ENCODE results near the gene TTC38.

Gene TTC38

DNA sequence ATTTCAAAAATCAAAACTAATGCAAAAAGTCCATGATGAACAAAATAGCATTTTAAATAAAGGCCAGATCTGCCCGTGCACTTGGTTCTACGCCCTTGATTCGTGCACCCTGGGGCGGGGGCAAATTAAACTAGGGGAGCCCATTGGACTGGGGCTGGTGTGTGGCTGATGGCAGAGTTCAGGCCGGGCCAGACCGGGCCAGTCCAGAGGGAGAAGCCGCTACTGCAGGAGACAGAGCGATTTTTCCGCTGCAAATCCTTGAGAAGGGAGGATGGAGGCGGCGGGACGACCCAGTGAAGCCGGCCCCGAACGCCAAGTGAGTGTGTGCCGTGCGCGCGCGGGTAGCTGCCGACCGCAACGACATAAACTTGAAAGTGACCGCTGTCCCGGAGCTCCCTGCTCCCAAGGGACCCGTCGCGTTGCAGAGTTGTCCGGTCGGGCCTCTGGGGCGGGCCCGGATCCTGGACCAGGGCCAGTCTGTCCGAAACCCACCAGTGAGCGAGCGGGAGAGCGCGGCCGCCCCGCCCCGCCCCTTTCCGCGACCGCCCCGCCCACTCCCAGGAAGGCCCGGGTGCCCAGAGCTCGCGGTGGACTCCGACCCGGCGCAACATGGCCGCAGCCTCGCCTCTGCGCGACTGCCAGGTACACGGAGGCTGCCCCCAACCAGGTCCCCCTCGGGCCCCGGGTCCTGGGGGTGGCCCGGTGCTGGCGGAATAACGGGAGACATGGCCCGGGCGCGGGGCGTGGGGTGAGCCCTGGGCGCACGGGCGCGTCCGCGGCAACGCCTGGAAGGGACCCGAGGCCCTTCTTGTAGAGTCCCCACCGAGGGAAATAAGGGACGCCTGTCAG lies at the start of gene TTC38:
TSS of gene TTC38 (plus strand) at position 578 of the 849 bp plus-strand sequence. CDS start at position 610, 32 bp downstream.
- DNase-seq = peak; percentile 29

DNA sequence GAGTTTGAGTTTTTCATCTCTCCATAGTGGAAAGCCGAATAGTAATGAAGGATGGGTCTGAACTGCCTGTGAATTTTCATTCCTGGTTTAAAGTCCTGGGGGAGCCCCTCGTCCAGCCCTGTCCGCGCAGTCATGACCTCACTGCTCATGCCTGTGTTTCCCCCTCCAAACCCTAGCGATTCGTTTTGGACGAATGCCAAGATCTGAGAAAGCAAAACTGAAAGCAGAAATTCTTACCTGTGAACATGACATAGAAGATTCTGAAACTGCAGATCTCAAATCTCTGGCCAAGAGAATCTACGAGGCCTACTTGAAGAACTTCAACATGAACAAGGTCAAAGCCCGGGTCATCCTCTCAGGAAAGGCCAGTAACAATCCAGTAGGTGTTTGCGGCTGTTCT lies 48.2 kb upstream of the TTC38 start:
- DNase-seq = peak; percentile 32

DNA sequence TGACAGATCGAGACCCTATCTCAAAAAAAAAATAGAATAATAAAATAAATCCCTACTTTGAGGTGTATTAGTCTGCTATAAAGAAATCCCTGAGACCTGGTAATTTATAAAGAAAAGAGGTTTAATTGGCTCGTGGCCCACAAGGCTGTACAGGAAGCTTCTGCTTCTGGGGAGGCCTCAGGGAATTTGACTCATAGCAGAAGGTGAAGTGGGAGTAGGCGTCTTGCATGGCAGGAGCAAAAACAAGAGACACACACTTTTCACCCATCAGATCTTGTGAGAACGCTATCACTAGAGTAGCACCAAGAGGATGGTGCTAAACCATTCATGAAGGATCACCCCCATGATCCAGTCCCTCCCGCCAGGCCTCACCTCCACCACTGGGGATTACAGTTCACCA lies 46.9 kb upstream of the TTC38 start:
- no peak for DNase-seq

DNA sequence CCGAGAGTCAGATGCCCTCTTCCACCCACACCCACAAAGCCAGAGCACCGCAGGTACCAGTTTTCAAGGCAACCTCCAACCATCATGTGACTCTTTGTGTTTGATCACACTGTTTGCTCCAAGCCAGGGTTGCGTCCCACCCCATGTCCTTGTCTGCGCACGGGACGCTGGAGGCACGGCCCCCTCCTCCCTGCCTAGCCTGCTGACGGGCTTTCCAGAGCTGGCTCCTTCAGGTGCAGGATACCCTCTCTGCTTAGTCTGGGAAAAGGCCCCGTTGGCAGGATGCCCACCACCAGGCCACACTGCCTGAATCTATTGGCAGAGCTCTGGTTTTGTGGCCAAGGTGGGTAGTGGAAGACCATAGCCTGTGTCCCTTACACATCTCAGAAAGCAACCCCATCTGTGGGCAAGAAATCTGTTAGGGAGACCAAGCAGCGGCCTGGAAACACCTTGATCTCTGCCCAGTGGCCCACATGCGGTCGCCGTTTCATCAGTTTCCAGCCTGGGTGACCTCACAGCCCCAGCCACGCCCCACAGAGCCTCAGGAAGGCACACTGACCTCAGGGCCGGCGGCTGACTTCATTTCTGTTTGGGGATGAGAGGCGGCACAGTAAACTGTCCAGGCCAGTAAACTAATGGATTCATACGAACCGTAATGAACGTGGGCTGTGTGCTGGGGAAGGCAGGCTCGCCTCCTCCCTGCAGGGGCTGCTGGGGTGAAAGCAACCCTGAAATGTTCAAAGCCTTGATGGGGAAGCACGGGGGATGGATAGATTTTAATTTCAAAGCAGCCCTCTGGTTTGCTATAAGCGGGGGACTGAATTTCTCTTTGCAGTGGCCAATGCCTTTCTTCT lies 43.5 kb upstream of the TTC38 start:
- no peak for DNase-seq

DNA sequence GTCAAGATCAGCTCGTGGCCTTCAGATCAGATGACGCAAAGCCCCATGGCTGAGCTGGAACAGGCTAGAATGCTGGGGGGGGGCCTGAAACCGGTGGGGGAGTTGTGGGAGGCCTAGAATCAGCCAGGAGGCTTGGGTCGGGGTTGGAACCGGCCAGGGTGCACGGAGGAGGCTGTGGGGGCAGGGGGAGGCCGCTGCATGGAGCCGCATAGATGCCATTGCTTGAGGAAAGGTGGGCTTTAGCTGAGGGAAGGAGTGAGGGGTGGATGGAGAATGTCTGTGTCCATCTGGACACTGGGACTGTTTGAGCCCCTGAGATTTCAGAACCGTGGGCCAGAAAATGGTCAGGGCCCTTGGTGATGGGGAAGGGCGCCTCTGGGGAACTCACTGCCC lies 42.9 kb upstream of the TTC38 start:
- no peak for DNase-seq

DNA sequence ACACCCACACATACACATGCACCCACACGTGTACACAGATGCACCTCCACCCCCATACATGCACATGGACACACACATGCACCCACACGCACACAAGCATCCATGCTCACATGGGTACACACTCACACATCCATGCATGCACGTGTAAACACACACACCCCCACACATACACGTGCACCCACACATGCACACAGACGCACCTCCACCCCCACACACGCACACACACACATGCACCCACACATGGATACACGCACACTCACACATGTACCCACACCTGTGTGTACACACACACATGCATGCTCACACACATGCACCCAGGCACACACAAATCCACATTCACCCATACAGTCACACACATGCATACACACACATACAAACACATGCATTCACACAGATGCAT lies 42.2 kb upstream of the TTC38 start:
- no peak for DNase-seq

DNA sequence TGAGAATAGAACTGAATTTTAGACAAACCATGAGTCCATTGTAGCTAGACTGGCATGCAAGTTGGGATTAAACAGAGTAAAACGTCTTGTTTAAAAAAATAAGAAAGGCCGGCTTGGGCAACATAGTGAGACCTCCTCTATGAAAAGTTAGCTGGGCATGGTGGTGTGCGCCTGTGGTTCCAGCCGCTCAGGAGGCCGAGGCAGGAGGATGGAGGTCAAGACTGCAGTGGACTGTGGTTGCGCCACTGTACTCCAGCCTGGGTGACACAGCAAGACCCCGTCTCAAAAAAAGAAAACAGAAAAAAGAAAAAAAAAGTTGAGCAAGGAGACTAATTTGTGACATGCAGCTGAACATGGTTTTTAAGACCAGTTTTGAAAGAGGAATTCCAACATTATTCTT lies 41.2 kb upstream of the TTC38 start:
- no peak for DNase-seq

DNA sequence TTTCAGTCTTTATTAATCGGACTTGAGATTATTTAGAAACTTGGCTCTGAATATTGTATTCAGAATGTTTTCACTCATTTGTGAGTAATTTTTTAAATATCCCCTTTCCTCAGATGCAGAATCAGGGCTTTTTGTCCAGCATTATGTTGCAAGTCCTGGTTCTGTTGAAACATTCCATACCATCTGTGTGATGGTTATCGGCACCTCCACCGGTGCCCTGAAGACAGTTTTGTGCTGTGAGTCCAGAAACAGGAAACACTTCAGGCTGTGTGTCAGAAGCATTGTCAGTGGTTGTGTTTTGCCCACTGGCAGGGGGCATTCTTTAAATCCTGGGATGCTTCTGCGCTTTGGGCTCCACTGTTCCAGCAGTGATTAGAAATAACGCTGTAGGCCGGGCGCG lies 38.1 kb upstream of the TTC38 start:
- DNase-seq = no peak

DNA sequence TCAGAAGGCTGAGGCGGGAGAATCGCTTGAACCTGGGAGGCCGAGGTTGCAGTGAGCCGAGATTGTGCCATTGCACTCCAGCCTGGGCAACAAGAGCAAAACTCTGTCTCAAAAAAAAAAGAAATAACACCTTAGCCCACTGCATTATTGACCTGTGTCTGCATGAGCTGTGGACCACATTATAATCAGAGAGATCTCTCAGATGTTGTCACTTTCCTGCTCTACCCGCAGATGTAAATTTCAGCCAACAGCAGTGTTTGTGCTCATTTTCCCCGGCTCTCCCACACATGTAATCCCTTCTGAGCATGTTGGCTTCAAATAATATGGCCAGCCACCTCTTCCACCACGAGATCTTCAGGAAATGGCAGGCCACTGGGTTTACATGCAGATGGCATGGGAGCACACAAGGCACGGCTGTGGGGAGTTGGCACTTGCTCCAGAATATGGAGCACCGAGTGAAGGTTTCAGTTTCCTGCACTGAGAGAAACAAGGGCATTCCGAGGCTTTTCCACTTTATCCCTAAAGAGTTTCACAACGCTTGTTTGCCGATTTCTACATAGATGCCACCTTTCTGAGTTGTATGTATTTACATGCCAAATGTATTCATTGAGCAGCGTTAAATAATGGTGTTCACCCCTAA lies 37.4 kb upstream of the TTC38 start:
- DNase-seq = no peak

DNA sequence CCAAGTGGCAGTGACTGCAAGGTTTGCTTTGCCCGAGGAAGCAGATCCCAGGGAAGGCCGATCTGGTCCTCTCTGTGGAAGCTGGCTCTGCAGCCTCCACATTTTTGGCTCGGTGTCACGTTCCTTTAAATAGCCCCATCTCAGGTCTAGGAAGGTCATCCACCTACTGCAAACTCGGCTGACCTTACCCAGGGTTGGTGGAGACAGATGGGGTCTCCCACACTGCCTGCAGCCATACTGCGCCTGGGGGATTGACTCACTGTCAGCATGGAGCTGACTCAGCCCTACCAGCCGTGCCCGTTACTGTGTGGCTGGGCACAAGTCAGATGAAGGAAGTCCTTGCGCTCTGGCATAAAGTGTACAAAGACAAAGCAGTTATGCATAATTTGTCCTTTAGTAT lies 34.6 kb upstream of the TTC38 start:
- DNase-seq = no peak

DNA sequence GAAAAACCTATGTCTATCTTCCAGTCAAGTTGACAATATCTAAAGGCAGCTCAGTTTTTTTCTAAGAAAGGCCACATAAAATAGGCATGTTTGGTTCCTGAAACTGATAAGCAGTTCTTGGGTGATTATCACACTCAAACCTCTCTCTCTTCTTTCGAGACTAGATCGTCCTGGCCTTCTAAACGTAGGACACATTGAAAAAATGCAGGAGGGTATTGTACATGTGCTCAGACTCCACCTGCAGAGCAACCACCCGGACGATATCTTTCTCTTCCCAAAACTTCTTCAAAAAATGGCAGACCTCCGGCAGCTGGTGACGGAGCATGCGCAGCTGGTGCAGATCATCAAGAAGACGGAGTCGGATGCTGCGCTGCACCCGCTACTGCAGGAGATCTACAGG lies 32.8 kb upstream of the TTC38 start:
- no peak for DNase-seq

DNA sequence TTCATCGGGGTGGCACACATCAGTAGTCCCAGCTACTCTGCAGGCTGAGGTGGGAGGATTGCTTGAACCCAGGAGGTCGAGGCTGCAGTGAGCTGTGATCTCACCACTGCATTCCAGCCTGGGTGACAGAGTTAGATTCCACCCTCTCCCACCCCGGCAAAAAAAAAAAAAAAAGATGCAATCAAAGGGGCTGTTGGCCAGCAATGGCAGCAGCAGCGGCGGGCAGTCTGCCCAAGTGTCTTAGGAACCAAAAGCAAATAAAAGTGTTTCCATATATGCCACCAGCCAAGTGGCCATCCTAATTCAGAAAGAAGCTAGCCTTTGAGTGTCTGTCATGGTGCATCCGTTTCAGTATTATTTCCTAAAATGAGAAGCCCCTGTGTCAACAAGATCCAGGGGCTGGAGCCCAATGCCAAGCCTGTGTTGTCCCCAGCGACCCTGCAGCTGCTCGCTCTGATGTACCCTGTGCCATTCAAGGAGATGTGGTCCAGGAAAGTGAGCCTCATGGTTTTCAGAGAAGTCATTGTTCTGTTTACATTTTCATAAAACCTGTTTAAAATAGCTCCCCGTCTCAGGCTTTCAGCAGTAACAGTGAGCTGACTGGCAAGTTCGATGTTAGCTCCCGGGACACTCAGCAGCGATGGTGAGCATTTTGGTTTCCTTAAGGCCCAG lies 30.2 kb upstream of the TTC38 start:
- no peak for DNase-seq

DNA sequence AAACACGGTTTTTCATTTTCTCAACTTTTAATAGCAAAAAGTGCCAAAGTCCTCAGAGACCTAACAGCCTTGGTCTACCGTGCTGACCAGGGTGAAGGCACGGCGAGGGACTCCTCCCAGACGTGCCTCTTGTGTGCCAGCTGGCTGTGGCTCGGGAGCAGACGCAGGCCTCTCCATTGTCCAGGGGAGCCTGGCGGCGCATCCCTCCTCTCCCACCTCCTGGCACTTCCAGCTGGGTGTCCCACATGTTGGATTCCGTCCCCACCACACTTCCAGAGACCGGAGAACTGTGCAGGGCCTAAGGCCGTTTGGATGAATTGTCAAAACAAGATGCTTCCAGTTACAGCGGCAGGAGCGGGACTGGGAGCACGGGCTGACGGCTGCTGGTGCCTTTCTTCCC lies 29.3 kb upstream of the TTC38 start:
- no peak for DNase-seq

DNA sequence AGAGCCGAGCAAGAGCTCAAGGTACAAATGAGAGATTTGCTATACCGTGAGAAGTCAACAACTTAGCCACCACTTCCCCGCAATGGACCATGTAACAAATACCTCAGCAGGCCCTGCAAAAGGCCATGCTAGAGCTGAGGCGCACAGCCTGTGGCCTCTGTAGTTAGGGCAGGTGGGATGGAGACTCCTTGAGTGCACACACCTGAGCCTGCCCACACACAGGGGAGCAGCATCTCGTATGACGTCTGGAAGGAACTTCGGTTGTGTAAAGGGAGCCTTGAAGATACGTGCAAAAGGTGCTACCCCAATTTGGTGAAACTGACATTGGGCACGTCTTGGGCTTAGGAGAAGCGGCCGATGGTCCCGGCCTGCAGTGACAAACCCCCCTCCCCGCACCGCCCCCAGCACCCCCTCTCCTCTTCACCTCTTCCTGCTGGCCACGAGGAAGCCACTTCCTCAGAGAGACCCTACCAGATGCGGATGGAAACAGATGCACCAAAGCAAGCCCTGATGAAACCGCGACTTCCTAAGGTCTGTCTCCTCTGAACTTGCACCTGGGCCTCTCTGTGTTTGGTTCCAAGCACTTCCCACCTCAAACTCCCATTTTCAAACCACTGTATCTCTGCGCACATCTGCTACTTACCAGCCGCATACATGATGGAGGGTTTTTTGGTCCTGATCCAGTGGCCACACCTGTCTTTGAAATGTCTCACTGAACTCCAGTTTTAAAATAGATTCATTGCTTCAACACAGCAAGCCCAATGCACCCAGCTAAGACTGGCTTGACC lies 28.4 kb upstream of the TTC38 start:
- no peak for DNase-seq

DNA sequence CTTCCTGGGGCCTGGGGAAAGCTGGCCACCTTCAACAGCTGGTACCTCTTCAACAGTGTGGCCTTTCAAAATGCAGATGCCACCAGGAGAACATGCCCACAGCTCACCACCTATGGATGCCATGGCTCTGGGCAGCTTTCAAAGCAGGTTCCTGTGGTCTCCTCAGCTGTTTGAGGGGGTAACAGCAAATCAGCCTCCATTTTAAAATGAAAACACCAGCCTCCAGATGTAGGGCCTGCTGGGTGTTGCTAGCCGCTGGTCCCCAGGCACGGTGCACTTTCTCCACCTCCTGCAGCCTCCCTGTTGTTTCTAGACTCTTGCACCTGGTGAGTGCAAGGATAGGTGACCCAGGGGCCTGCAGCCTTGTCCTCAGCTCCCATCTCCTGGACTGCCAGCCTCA lies 27.7 kb upstream of the TTC38 start:
- no peak for DNase-seq

DNA sequence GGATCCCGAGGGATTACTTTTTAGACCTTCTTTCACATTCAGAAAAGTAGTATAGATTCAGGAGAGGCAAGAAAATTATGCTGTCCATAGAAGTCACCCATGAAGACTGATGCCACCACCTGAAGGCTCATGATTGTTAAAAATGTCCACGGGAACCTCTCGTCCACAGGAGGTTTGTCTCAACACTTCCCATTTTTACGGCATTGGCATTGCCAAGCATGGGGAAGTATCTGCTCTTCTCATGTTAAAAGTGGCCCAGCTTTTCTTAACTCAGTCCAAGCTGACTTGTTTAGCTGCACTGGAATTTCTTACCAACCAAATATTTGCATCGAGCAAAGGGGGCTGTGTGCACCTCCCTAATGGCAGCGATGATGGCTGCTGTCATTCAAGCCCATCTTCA lies 27.3 kb upstream of the TTC38 start:
- DNase-seq = no peak

DNA sequence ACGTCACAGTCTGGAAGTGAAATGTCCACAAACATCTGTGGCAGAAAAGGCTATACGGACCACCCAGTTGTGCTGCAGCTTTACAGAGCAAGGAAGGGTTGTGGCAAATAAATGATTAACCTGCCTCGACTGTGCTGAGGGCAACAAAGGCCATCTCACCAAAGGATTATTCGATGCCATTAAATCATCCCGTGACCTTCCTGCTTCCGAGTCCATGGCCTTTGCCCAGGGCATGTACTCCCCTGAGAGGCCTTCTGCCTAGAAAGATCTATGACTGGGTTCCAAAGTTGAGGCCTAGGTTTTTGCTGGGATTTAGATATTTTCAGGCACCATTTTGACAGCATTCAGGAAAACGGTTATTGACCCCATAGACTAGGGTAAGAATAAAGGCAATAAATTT lies 26.9 kb upstream of the TTC38 start:
- no peak for DNase-seq

DNA sequence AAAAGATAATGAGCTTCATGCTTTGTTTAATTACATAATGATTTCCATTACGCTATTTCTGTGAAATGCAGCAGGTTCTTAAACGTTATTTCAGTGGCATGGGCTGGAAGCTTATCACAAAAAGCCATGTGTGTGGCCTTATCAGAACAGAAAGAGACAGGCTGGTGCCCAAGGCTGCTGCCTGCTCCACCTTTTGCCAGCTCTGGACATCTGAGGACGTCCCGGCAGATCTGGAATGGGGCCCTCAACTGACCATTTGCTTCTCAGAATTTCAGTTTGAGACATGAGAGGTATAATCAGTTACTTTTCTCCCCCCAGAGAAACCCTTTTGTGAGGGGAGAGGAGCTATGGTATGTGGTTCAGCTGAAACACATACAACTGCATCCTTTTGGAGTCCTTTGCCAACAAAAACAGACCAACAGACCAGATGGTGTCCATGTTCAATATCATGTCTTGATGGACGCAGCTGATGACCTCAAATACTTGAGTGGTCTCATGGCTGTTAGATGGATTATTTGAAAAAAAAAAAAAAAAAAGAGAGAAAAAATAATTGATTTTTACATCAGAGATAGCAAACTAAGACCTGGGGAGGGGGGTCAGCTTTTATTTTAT lies 26.3 kb upstream of the TTC38 start:
- no peak for DNase-seq

DNA sequence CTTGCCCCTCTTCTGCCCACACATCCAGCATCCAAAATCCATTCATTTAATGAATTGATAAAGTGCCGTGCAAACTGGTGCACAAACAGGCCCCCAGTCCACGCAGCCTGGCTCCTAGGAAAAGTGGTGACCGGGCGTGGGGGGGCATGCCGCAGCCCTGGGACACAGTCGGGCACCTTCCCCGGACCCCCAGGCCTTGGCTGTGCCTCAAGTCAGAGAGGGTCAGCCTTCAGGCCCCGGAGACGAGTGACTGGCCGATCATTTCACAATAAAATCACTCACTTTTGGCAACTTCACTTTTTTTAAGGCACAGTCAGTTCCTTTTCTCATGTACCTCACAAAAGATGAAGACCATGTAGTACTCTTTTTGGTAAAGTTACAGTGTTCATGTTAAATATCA lies 25.7 kb upstream of the TTC38 start:
- no peak for DNase-seq

DNA sequence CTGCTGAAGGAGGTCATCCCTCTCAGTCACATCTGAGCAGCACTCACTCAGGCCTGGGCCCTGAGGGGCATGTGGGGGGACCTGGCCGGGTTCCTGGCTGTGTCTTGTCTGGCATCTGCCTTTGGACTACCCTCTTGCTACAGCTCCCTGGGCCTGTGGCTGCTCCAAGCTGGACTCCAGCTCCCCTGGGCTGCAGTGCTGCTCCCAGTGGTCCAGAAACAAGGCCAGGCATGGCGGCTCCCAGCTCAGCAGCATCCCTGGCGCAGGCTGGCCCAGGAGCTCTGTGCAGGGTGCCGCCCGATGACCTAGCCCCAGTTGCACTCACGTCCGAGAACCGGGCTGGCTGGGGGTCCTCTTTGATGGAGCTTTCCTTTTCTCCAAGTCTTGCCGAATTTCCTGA lies 23.0 kb upstream of the TTC38 start:
- DNase-seq = no peak

DNA sequence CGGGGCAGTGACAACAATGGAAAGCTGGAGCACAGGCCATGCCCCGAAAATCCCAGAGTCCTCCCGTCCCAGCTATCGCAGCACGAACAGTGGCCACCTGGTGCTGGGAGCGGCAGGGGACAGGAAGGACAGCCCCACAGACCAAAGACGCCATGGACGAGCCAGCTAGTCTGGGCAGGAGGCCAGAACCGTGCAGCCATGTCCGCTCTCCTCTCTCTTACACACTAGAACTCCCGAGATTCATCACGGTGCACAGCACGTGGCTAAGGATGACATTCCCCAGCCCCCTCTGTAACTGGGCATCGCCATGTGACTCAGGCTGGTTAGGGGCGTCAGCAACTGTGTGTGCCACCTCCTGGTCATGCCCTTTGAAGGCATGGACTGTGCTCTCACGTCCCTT lies 22.3 kb upstream of the TTC38 start:
- no peak for DNase-seq

DNA sequence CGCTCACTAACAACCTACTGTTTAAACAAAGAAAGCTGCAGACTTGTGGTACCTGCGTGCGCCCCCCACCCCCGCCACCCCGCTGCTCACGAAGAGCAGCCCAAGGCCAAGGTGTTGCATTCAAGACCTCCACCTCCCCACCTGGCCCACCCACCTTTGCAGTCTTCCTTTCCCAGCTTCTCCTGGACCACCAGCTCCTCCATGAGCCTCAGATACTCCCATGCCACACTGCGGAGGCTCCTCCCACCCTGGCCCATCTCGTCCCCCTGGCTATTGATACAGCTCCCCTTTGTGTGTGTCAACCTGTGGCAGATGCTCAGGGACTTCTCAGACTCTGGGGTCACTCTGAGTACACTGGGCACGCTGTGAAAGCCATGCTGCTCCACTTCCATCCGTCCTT lies 21.6 kb upstream of the TTC38 start:
- DNase-seq = no peak

All from NCI-H510A treated with DMSO at 0.1 percent for 48 hours (cell line).